Astrocyte of the spinal cord (primary cell): ENCODE results near the gene PACRG.
A peak's percentile ranks its signal among the peaks of the same experiment; 100 is the strongest.

Experiments
- DNase-seq: peaks from one replicate; pipeline ENCODE4 v3.0.0; 2011; ENCODE audit warnings: low read depth, low spot score
- H3K4me3 ChIP-seq: 2 replicates; pipeline ENCODE4 v1.5.1; 2011; ENCODE audit warnings: low read depth, mild to moderate bottlenecking, low read length, moderate library complexity
- in situ Hi-C: cut with HindIII; loops from 2 replicates; pipeline ENCODE4 v1.10.0; 2017; ENCODE audit warnings: low sequenced_read_pairs
- TF ChIP-seq, protein P1 (sequence below): IDR thresholded peaks from 2 replicates; pipeline ENCODE4 v1.5.1; 2012; ENCODE audit warnings: low read depth, mild to moderate bottlenecking, low read length, inconsistent platforms

The PACRG gene

DNA sequence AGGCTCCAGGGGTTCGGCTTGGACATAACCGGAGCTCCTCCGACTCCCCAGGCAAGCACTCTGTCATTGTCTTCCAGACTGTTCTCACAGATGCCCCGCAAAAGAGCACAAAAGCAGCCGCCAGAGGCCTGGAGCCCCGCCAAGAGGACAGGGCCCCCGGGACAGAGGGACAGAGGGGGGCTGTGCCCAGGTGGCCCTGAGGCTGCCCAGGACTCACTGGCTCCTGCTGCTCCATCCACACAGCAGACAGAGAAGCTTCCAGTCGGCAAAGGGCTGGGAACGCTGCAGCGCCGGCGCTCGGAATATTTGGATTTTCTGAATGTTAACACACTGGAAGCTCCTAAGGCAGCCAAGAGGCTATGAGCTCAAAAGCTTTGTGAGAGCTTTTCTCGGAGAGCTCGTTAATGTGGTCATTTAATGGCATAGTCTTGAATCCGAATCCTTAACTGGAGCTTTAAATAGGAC is 618.8 kb downstream of the PACRG start:
- H3K4me3 ChIP-seq, result no peak overlapping the region
- TF ChIP-seq, protein P1, sequence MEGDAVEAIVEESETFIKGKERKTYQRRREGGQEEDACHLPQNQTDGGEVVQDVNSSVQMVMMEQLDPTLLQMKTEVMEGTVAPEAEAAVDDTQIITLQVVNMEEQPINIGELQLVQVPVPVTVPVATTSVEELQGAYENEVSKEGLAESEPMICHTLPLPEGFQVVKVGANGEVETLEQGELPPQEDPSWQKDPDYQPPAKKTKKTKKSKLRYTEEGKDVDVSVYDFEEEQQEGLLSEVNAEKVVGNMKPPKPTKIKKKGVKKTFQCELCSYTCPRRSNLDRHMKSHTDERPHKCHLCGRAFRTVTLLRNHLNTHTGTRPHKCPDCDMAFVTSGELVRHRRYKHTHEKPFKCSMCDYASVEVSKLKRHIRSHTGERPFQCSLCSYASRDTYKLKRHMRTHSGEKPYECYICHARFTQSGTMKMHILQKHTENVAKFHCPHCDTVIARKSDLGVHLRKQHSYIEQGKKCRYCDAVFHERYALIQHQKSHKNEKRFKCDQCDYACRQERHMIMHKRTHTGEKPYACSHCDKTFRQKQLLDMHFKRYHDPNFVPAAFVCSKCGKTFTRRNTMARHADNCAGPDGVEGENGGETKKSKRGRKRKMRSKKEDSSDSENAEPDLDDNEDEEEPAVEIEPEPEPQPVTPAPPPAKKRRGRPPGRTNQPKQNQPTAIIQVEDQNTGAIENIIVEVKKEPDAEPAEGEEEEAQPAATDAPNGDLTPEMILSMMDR, result no peak
- in situ Hi-C loops, result no loop called here
- peak; percentile 40 for DNase-seq

DNA sequence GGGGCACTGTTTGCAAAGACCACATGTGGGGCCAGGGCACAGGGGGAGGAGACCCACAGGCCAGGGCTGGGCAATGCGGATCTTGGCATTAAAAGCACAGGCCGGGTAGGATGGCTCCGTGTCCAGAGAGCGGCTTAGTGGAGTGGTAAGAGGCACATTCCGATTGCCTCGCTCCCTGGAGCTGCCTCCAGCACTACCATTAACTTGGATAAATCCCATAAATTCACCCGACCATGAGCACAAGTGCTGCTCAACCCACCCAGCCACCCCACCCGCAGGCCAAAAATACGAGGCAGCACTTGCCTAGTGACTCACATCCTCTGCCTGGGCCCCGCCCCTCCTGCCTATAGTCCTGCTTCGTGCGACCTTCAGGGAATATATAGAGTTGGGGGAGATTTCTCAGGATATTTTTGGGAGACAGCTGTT is 619.3 kb downstream of the PACRG start:
- TF ChIP-seq, protein P1, result no peak
- in situ Hi-C loops, result no loop called here
- no peak for DNase-seq
- H3K4me3 ChIP-seq, result no peak overlapping the region

DNA sequence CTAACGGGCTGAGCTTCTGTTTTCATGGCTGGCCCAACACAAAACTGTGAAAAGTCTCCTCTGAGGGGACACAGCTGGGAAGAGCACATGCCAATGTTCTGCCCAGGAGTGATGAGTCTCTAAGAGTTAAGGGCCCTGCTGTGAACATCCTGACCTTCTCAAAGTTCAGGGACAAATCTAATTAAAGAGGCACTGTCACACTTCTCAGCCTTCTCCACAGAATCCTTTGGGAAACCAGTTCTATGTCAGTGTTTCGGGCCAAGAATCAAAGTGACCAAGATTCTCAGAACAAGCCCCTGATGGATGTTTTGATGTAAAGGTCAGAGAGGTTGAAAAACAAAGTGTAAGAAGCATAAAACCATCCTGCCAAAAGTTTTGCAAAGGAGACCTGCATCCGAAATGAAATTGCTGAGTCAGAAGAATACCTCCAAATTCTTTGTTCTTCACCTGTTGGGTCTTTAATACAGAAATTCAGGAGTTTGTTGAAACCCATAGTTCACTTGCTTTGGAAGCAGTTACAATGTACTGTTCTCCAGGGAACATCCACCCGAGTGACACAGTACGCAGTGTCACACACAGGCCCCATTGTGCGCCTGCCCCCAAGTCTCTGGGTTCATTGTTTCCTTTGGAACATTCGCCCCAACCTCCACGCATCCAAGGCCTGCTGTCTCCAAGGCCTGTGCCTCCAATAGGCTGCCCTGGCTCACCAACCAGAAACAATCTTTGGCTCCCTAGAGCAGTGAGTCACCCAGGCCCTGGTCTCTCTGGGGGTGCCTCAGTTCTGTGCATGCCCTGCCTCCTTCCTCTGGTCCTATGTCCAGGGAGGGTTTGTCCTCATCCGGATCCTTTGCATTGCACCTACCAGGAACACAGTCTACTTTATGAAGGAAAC is 621.3 kb downstream of the PACRG start:
- no peak overlapping the region for H3K4me3 ChIP-seq
- in situ Hi-C loops, result no loop called here
- no peak for DNase-seq
- TF ChIP-seq, protein P1, result no peak

DNA sequence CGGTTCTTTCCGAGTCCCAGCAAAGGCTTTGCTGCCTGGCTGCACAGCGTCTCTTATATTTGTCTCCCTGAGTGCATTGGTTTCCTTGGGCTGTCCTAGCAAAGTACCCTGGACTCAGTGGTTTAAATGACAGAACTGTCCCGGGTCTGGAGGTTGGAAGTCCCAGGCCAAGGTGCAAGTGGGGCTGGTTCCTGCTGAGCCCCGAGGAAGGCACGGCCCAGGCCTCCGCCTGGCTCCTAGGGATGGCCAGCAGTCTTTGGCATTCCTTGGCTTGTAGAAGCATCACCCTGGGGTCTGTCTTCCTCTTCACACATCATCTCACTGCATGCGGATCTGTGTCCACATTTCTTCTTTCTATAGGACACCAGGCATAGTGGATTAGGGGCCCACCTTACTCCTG is 621.9 kb downstream of the PACRG start:
- TF ChIP-seq, protein P1, result no peak
- H3K4me3 ChIP-seq, result no peak overlapping the region
- no peak for DNase-seq
- in situ Hi-C loops, result no loop called here

DNA sequence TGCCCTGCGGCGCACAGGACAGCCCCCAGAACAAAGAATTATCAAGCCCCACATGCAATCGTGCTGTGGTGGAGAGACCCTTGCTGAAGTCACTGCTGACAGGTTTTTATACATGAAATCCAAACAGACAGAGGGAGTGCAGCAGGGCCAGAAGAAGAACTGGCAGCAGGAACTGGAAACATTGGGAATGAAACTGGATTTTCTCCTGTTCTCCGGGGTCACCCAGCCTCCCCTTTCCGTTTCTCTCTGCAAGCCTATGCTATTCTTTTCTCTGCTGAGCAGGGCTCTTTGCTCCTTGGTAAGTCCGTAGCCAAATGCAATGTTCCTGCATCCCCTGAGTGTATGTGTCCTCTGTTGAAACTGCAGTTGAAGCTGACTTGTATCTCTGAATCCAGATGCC is 623.2 kb downstream of the PACRG start:
- TF ChIP-seq, protein P1, result no peak
- no peak overlapping the region for H3K4me3 ChIP-seq
- in situ Hi-C loops, result no loop called here
- DNase-seq, result no peak

DNA sequence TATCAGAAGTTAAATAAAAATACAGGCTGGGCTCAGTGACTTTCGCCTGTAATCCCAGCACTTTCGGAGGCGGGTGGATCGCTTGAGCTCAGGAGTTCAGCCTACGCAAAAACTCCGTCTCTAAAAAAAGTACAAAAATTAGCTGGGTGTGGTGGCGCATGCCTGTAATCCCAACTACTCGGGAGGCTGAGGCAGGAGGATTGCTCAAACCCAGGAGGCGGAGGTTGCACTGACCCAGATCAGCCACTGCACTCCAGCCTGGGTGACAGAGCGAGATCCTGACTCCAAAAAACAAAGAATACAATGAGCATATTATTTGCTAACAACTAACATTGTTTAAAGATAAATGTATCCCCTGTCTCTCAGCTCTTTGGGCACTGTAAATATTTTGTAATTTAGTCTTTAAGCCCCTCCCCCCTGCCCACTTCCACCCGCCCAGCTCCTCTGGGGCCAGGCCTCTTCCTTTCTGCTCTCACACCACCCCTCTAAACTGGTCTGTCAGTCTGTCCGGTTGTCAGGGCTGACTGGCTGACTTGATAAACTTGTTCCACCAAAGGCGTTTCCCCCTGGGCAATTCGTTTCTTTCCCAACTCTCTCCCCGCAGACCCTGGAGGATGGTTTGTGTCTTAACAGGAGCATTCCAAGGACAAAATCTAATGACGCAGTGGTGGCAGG is 624.4 kb downstream of the PACRG start:
- no peak for DNase-seq
- TF ChIP-seq, protein P1, result no peak
- no peak overlapping the region for H3K4me3 ChIP-seq
- in situ Hi-C loops, result no loop called here
